DOHH2 (cell line): ENCODE results near the gene MTFMT.
A peak's percentile ranks its signal among the peaks of the same experiment; 100 is the strongest.

Source experiments
- H3F3A ChIP-seq: fragments of 200-600 bp; sonication (generic), shearing (Covaris generic); 2 replicates; pipeline ENCODE4 v1.6.0; 2016; ENCODE audit warnings: antibody characterized with exemption, mild to moderate bottlenecking; ENCODE audit not compliant: control insufficient read depth, insufficient read depth
- H3K27ac ChIP-seq: fragments of 200-600 bp; sonication (generic); 2 replicates; pipeline ENCODE4 v1.5.1; 2014; ENCODE audit warnings: low read depth, mild to moderate bottlenecking, low read length, moderate library complexity
- H3K27me3 ChIP-seq: fragments of 200-600 bp; sonication (generic); 2 replicates; pipeline ENCODE4 v1.6.1; 2014; ENCODE audit warnings: mild to moderate bottlenecking, low read length, mixed read lengths; ENCODE audit not compliant: control insufficient read depth
- H3K36me3 ChIP-seq: fragments of 200-600 bp; sonication (generic); 2 replicates; pipeline ENCODE4 v1.6.1; 2014; ENCODE audit warnings: mild to moderate bottlenecking, low read length, moderate library complexity, mixed read lengths; ENCODE audit not compliant: control insufficient read depth
- H3K4me1 ChIP-seq: fragments of 200-600 bp; sonication (generic); 2 replicates; pipeline ENCODE4 v1.6.1; 2014; ENCODE audit warnings: mild to moderate bottlenecking, low read length, mixed read lengths; ENCODE audit not compliant: control insufficient read depth
- H3K4me2 ChIP-seq: fragments of 200-600 bp; sonication (generic); 2 replicates; pipeline ENCODE4 v1.6.0; 2014; ENCODE audit warnings: mild to moderate bottlenecking, low read length, moderate library complexity
- H3K4me3 ChIP-seq: fragments of 200-600 bp; sonication (generic); 2 replicates; pipeline ENCODE4 v1.5.1; 2014; ENCODE audit warnings: mild to moderate bottlenecking, low read length, mixed read lengths
- H3K79me2 ChIP-seq: fragments of 200-600 bp; sonication (generic); 2 replicates; pipeline ENCODE4 v1.6.1; 2014; ENCODE audit warnings: mild to moderate bottlenecking, low read length, mixed read lengths; ENCODE audit not compliant: control insufficient read depth
- H3K9me2 ChIP-seq: fragments of 200-600 bp; sonication (generic); replicated peaks from 2 replicates; pipeline ENCODE4 v1.6.1; 2014; ENCODE audit warnings: mild to moderate bottlenecking, low read length, mixed read lengths; ENCODE audit not compliant: control insufficient read depth
- H3K9me3 ChIP-seq: fragments of 200-600 bp; sonication (generic); 2 replicates; pipeline ENCODE4 v1.6.1; 2014; ENCODE audit warnings: antibody characterized with exemption, low read length, mixed read lengths; ENCODE audit not compliant: control insufficient read depth, insufficient read depth
- H4K20me1 ChIP-seq: fragments of 200-600 bp; sonication (generic); 2 replicates; pipeline ENCODE4 v1.6.0; 2014; ENCODE audit warnings: low read depth, mild to moderate bottlenecking, antibody characterized with exemption, low read length, moderate library complexity; ENCODE audit not compliant: control insufficient read depth, insufficient read depth
- CTCF ChIP-seq: fragments of 200-600 bp; sonication (generic); IDR thresholded peaks from one replicate; pipeline ENCODE4 v1.5.1; 2014; ENCODE audit warnings: antibody characterized with exemption, mild to moderate bottlenecking, low read depth, low read length; ENCODE audit not compliant: poor library complexity, severe bottlenecking
- EZH2phosphoT487 ChIP-seq: fragments of 200-600 bp; sonication (generic); IDR thresholded peaks from 2 replicates; pipeline ENCODE4 v1.6.1; 2017; ENCODE audit warnings: borderline replicate concordance, mild to moderate bottlenecking, antibody characterized with exemption, low read length, moderate library complexity, mixed read lengths

MTFMT gene

GRCh38 chr15:65034719-65035118 lies 5.3 kb upstream of the MTFMT start:
- Histone ChIP-seq H3K4me2 (no peak overlapping the region), H3K36me3 (no peaks in the 10 kb centered on the region), H3K9me2 (no peaks in the 10 kb centered on the region), H3F3A (no peaks in the 10 kb centered on the region), H3K27ac (no peak overlapping the region), H4K20me1 (no peaks in the 10 kb centered on the region), H3K79me2 (no peaks in the 10 kb centered on the region), H3K9me3 (no peaks in the 10 kb centered on the region), H3K4me1 (peaks cover 16% of the 10 kb centered on the region), H3K27me3 (peaks cover 17% of the 10 kb centered on the region), H3K4me3 (no peak overlapping the region)
- no peak for TF ChIP-seq CTCF

- Histone ChIP-seq H3K4me3 (peak overlapping the region; percentile 39), H3K79me2 (peaks cover 7% of the 10 kb centered on the region), H3K27ac (no peak overlapping the region), H3K4me1 (peaks cover 16% of the 10 kb centered on the region), H3K9me2 (no peaks in the 10 kb centered on the region), H3K27me3 (peaks cover 17% of the 10 kb centered on the region), H4K20me1 (no peaks in the 10 kb centered on the region), H3F3A (no peaks in the 10 kb centered on the region), H3K9me3 (no peaks in the 10 kb centered on the region), H3K36me3 (no peaks in the 10 kb centered on the region), H3K4me2 (peak overlapping the region; percentile 52)
- TF ChIP-seq EZH2phosphoT487 = no peak
- TF ChIP-seq CTCF = peak; percentile 37
These were observed 4.3 kb upstream of the MTFMT start for GRCh38 chr15:65033659-65034269.

- TF ChIP-seq EZH2phosphoT487 (no peak), CTCF (peak; percentile 82)
- Histone ChIP-seq H3K27me3 (peaks cover 17% of the 10 kb centered on the region), H3K79me2 (peaks cover 15% of the 10 kb centered on the region), H3K4me1 (peaks cover 24% of the 10 kb centered on the region), H3K9me3 (no peaks in the 10 kb centered on the region), H3F3A (no peaks in the 10 kb centered on the region), H3K27ac (no peak overlapping the region), H3K36me3 (no peaks in the 10 kb centered on the region; the same call in 1 of the 2 replicates), H3K9me2 (no peaks in the 10 kb centered on the region), H3K4me2 (peak overlapping the region; percentile 52), H3K4me3 (peak overlapping the region; percentile 39), H4K20me1 (no peaks in the 10 kb centered on the region)
These were observed 3.5 kb upstream of the MTFMT start for GRCh38 chr15:65032801-65033537.
